Subcutaneous abdominal adipose tissue (tissue), 5 donors: ENCODE data around the gene KLHL11.
A peak's percentile ranks its signal among the peaks of the same experiment; 100 is the strongest.
"Not testable (repeated sequence)": the region's sequence is repeated elsewhere in the genome, so short reads cannot be mapped to it uniquely, and the experiment has no call there.

Source experiments
- H3K27ac ChIP-seq: one replicate; pipeline ENCODE4 v1.7.0; 2013; ENCODE audit warnings: low read depth, mild to moderate bottlenecking, inconsistent platforms, low read length, moderate library complexity
- H3K27me3 ChIP-seq, 5 donors: one replicate each; pipeline ENCODE4 v1.7.0; 2013; ENCODE audit warnings: low read length in 5 of 5, inconsistent platforms in 1 of 5; ENCODE audit not compliant: control insufficient read depth in 5 of 5, insufficient read depth in 4 of 5
- H3K36me3 ChIP-seq, 5 donors: one replicate each; pipeline ENCODE4 v1.7.0; 2013; ENCODE audit warnings: low read length in 5 of 5; ENCODE audit not compliant: control insufficient read depth in 5 of 5, insufficient read depth in 5 of 5
- H3K4me1 ChIP-seq, 5 donors: one replicate each; pipeline ENCODE4 v1.7.0; 2013; ENCODE audit warnings: low read length in 5 of 5, mild to moderate bottlenecking in 3 of 5, moderate library complexity in 1 of 5; ENCODE audit not compliant: control insufficient read depth in 5 of 5, insufficient read depth in 5 of 5
- H3K4me3 ChIP-seq, 5 donors: one replicate each; pipeline ENCODE4 v1.7.0; 2013; ENCODE audit warnings: low read length in 5 of 5, low read depth in 1 of 5
- H3K9ac ChIP-seq, 5 donors: one replicate each; pipeline ENCODE4 v1.7.0; 2013; ENCODE audit warnings: low read length in 5 of 5, mild to moderate bottlenecking in 4 of 5, moderate library complexity in 3 of 5
- H3K9me3 ChIP-seq, 5 donors: one replicate each; pipeline ENCODE4 v1.7.0; 2013; ENCODE audit warnings: low read length in 5 of 5; ENCODE audit not compliant: control insufficient read depth in 5 of 5
- donor health status: healthy.
- donor health status: healthy.
- donor health status: healthy.
- donor health status: healthy.
- donor health status: healthy.

KLHL11 gene

GRCh38 chr17:41848788-41849187 lies 16.4 kb downstream of the KLHL11 start:
- Histone ChIP-seq H3K9me3 (no peaks in the 10 kb centered on the region), H3K36me3 (peaks cover 0 to 13% (median 7%) of the 10 kb centered on the region in 5 donors), H3K27me3 (no peaks in the 10 kb centered on the region), H3K4me1 (peaks cover 0 to 14% (median 0%) of the 10 kb centered on the region in 5 donors), H3K4me3 (no peak overlapping the region), H3K27ac (no peak overlapping the region), H3K9ac (no peak overlapping the region)

GRCh38 chr17:41844971-41845370 lies 20.3 kb downstream of the KLHL11 start:
- H3K4me1 ChIP-seq: peaks cover 0 to 10% (median 0%) of the 10 kb centered on the region in 5 donors
- H3K9me3 ChIP-seq: no peaks in the 10 kb centered on the region
- no peak overlapping the region for H3K27ac ChIP-seq
- H3K27me3 ChIP-seq: no peaks in the 10 kb centered on the region
- no peak overlapping the region for H3K9ac ChIP-seq
- H3K4me3 ChIP-seq: no peak overlapping the region
- peaks cover 0 to 5% (median 4%) of the 10 kb centered on the region in 5 donors for H3K36me3 ChIP-seq

GRCh38 chr17:41840781-41841180 lies 24.4 kb downstream of the KLHL11 start:
- H3K27me3 ChIP-seq, H3K9me3 ChIP-seq, H3K4me1 ChIP-seq, H3K27ac ChIP-seq, H3K36me3 ChIP-seq, H3K9ac ChIP-seq, H3K4me3 ChIP-seq: not testable (repeated sequence)

GRCh38 chr17:41839448-41839847 lies 25.8 kb downstream of the KLHL11 start:
- not testable (repeated sequence) for H3K27ac ChIP-seq, H3K9ac ChIP-seq, H3K27me3 ChIP-seq, H3K4me3 ChIP-seq, H3K9me3 ChIP-seq, H3K36me3 ChIP-seq
- H3K4me1 ChIP-seq: peaks cover 2 to 16% (median 16%) of the 10 kb centered on the region in 5 donors

GRCh38 chr17:41837761-41838538 lies 27.3 kb downstream of the KLHL11 start, which contains the start of gene KLHL10:
Gene KLHL10, plus strand, starts transcription at chr17:41837825. Its CDS starts 108 bp downstream, at chr17:41837933.
- H3K9me3 ChIP-seq: no peaks in the 10 kb centered on the region
- no peak within 1 kb of the TSS for H3K27ac ChIP-seq
- peaks cover 2 to 16% (median 16%) of the 10 kb centered on the region in 5 donors for H3K4me1 ChIP-seq
- H3K36me3 ChIP-seq: peaks cover 0 to 3% (median 0%) of the 10 kb centered on the region in 5 donors
- H3K27me3 ChIP-seq: no peaks in the 10 kb centered on the region
- H3K4me3 ChIP-seq: peak within 1 kb of the TSS; percentile 77 to 85 (median 79)
- peak within 1 kb of the TSS in 1 of 5 donors; percentile 35 for H3K9ac ChIP-seq

GRCh38 chr17:41836550-41837196 lies 28.6 kb downstream of the KLHL11 start:
- Histone ChIP-seq H3K27me3 (no peaks in the 10 kb centered on the region), H3K9me3 (no peaks in the 10 kb centered on the region), H3K9ac (peak overlapping the region in 2 of 5 donors; percentile 35 to 71), H3K4me1 (peaks cover 2 to 16% (median 16%) of the 10 kb centered on the region in 5 donors), H3K27ac (no peak overlapping the region), H3K4me3 (peak overlapping the region; percentile 77 to 85 (median 79)), H3K36me3 (peaks cover 0 to 10% (median 6%) of the 10 kb centered on the region in 5 donors)

GRCh38 chr17:41835800-41836549 lies 29.2 kb downstream of the KLHL11 start, which contains the start of gene NT5C3B:
Gene NT5C3B, minus strand, starts transcription at chr17:41836232. Its CDS starts 39 bp downstream, at chr17:41836193.
- Histone ChIP-seq H3K9ac (peak within 1 kb of the TSS; percentile 30 to 88 (median 67)), H3K36me3 (peaks cover 0 to 15% (median 11%) of the 10 kb centered on the region in 5 donors)

GRCh38 chr17:41835214-41835799 lies 29.9 kb downstream of the KLHL11 start:
- no peaks in the 10 kb centered on the region for H3K9me3 ChIP-seq
- H3K27me3 ChIP-seq: no peaks in the 10 kb centered on the region
- peaks cover 2 to 16% (median 16%) of the 10 kb centered on the region in 5 donors for H3K4me1 ChIP-seq
- peak overlapping the region; percentile 77 to 85 (median 78) for H3K4me3 ChIP-seq
- H3K36me3 ChIP-seq: peaks cover 4 to 22% (median 16%) of the 10 kb centered on the region in 5 donors
- H3K9ac ChIP-seq: peak overlapping the region; percentile 30 to 88 (median 67)
- peak overlapping the region; percentile 37 for H3K27ac ChIP-seq

More at GRCh38 chr17:41835800-41836549, 29.2 kb downstream of the KLHL11 start, which contains the start of gene NT5C3B:
- Histone ChIP-seq H3K27me3 (no peaks in the 10 kb centered on the region), H3K4me3 (peak within 1 kb of the TSS; percentile 77 to 85 (median 79)), H3K9me3 (no peaks in the 10 kb centered on the region), H3K27ac (peak within 1 kb of the TSS; percentile 37), H3K4me1 (peaks cover 2 to 16% (median 16%) of the 10 kb centered on the region in 5 donors)

- H3K36me3 ChIP-seq: peaks cover 9 to 63% (median 49%) of the 10 kb centered on the region in 5 donors
- H3K9me3 ChIP-seq, H3K27ac ChIP-seq, H3K4me1 ChIP-seq, H3K4me3 ChIP-seq, H3K9ac ChIP-seq, H3K27me3 ChIP-seq: not testable (repeated sequence)
Measured at GRCh38 chr17:41829961-41830360, 35.3 kb downstream of the KLHL11 start.
